ENCODE measurements around the gene SLC49A3. TPM values are rescaled to one million over a fixed set of nuclear protein-coding genes. Genes with fewer than 3 reads are reported as not detected.

The SLC49A3 gene
- total RNA-seq, 2 experiments from 2014 or later, result not detected

DNA sequence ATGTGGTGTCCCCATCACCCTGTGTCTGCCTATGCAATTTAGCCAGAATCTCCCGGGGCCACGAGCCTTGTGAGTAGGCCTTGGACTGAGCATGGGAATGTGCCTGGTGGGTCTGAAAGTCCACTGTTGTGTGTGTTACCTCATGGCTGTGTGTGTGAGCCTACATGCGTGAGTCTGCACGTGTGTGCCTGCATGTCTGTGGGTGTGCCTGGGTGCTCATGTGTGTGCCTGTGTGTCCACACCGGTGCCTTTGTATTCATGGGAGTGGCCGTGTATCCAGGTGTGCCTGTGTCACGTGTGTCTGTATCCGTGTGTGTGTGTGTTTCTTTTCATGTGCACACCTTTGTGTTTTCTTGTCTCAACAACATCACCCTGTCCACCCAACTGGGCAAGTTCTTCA lies 29.1 kb downstream of the SLC49A3 start:
- H3K36me3 ChIP-seq (ENCODE audit: insufficient read depth, low read length), result no peaks in the 10 kb centered on the region
- no peaks in the 10 kb centered on the region for H3K9me3 ChIP-seq (ENCODE audit: low read length)
- intact Hi-C loops (cut with micrococcal nuclease; ENCODE audit: unreplicated experiment), result no loop called here
- H3K79me2 ChIP-seq (ENCODE audit: insufficient read depth, low read depth, low read length), result no peaks in the 10 kb centered on the region
- TF ChIP-seq CTCF (conservative IDR thresholded peaks at IDR 0.05; ENCODE audit: low read length), result no peak
- TF ChIP-seq EZH2phosphoT487 (IDR thresholded peaks at IDR 0.05; ENCODE audit: borderline replicate concordance, low read depth, low read length), result no peak
- BruUV-seq (replicated peaks), result no TSS peak
- DNase-seq (ENCODE audit: low spot score), result no peak
- H4K20me1 ChIP-seq (ENCODE audit: insufficient read depth, low read length), result no peaks in the 10 kb centered on the region
- H3K4me2 ChIP-seq (ENCODE audit: low read length), result no peak overlapping the region
- H2AFZ ChIP-seq (ENCODE audit: low read length), result no peak overlapping the region
- H3K9me2 ChIP-seq (ENCODE audit: insufficient read depth, low read length), result no peaks in the 10 kb centered on the region
- no peak overlapping the region for H3K4me3 ChIP-seq (ENCODE audit: low read depth, low read length, poor library complexity, severe bottlenecking)
- H3K27ac ChIP-seq (ENCODE audit: low read depth, low read length, poor library complexity, severe bottlenecking), result no peak overlapping the region
- CTCF ChIA-PET (ENCODE audit: unreplicated experiment), result no interaction called here
- POLR2A ChIA-PET, result no interaction called here
- no peaks in the 10 kb centered on the region for H3K4me1 ChIP-seq (ENCODE audit: insufficient read depth, low read length, poor library complexity, severe bottlenecking)

GRCh38 chr4:658681-659667 lies 30.0 kb downstream of the SLC49A3 start:
- Histone ChIP-seq H4K20me1 (ENCODE audit: insufficient read depth, low read length) (no peaks in the 10 kb centered on the region), H3K27ac (ENCODE audit: low read depth, low read length, poor library complexity, severe bottlenecking) (no peak overlapping the region), H2AFZ (ENCODE audit: low read length) (no peak overlapping the region), H3K4me2 (ENCODE audit: low read length) (no peak overlapping the region), H3K79me2 (ENCODE audit: insufficient read depth, low read depth, low read length) (no peaks in the 10 kb centered on the region), H3K9me2 (ENCODE audit: insufficient read depth, low read length) (no peaks in the 10 kb centered on the region), H3K36me3 (ENCODE audit: insufficient read depth, low read length) (no peaks in the 10 kb centered on the region), H3K9me3 (ENCODE audit: low read length) (no peaks in the 10 kb centered on the region), H3K4me1 (ENCODE audit: insufficient read depth, low read length, poor library complexity, severe bottlenecking) (no peaks in the 10 kb centered on the region), H3K4me3 (ENCODE audit: low read depth, low read length, poor library complexity, severe bottlenecking) (no peak overlapping the region)
- TF ChIP-seq CTCF (conservative IDR thresholded peaks at IDR 0.05; ENCODE audit: low read length) (no peak), EZH2phosphoT487 (IDR thresholded peaks at IDR 0.05; ENCODE audit: borderline replicate concordance, low read depth, low read length) (no peak)
- ChIA-PET POLR2A (no interaction called here), CTCF (ENCODE audit: unreplicated experiment) (no interaction called here)
- intact Hi-C loops (cut with micrococcal nuclease; ENCODE audit: unreplicated experiment), result no loop called here
- BruUV-seq (replicated peaks), result no TSS peak
- no peak for DNase-seq (ENCODE audit: low spot score)
